GM23338 (cell line): Measurements from ENCODE around the gene RBP3.

ENCODE experiments used
- CREB1 ChIP-seq: fragments of 250-450 bp; sonication (Bioruptor Pico); IDR thresholded peaks from 2 replicates; pipeline ENCODE4 v1.5.0; 2020; ENCODE audit warnings: low read depth, mild to moderate bottlenecking, moderate library complexity
- CTCF ChIP-seq, 2 experiments: fragments of 200-600 bp in 1 of 2; sonication (generic) in 1 of 2; conservative IDR thresholded peaks; 2 replicates each; pipeline versions ENCODE4 v1.5.1 to v1.6.1; 2016 to 2017; ENCODE audit warnings: antibody characterized with exemption in 2 of 2, low read depth in 2 of 2, mild to moderate bottlenecking in 2 of 2, moderate library complexity in 1 of 2
- ETS1 ChIP-seq: IDR thresholded peaks from 2 replicates; pipeline ENCODE4 v1.6.1; 2016; ENCODE audit warnings: antibody characterized with exemption
- EZH2 ChIP-seq: fragments of 200-600 bp; sonication (generic); IDR thresholded peaks from one replicate; pipeline ENCODE4 v1.8.0; 2017; ENCODE audit warnings: antibody characterized with exemption, mild to moderate bottlenecking, low read depth; ENCODE audit not compliant: unreplicated experiment
- EZH2phosphoT487 ChIP-seq: fragments of 200-600 bp; sonication (generic); IDR thresholded peaks from one replicate; pipeline ENCODE4 v1.8.1; 2018; ENCODE audit warnings: antibody characterized with exemption; ENCODE audit not compliant: unreplicated experiment
- JUNB ChIP-seq: IDR thresholded peaks from one replicate; pipeline ENCODE4 v1.6.1; 2016; ENCODE audit warnings: antibody characterized with exemption; ENCODE audit not compliant: unreplicated experiment
- NANOG ChIP-seq: IDR thresholded peaks from 2 replicates; pipeline ENCODE4 v1.6.1; 2016; ENCODE audit warnings: antibody characterized with exemption, borderline replicate concordance
- POLR2AphosphoS5 ChIP-seq: IDR thresholded peaks from 2 replicates; pipeline ENCODE4 v1.6.1; 2016; ENCODE audit warnings: antibody characterized with exemption, low read depth
- REST ChIP-seq: IDR thresholded peaks from one replicate; pipeline ENCODE4 v1.6.1; 2018; ENCODE audit warnings: antibody characterized with exemption; ENCODE audit not compliant: unreplicated experiment
- STAT1 ChIP-seq: IDR thresholded peaks from one replicate; pipeline ENCODE4 v1.6.1; 2016; ENCODE audit warnings: antibody characterized with exemption; ENCODE audit not compliant: unreplicated experiment
- ZNF114 ChIP-seq: fragments of 250-450 bp; sonication (Bioruptor Pico); IDR thresholded peaks from 2 replicates; pipeline ENCODE4 v1.5.0; 2020; ENCODE audit warnings: mild to moderate bottlenecking, moderate library complexity
- ZNF331 ChIP-seq: fragments of 250-450 bp; sonication (Bioruptor Pico); IDR thresholded peaks from 2 replicates; pipeline ENCODE4 v1.5.0; 2020; ENCODE audit warnings: low read depth, mild to moderate bottlenecking, moderate library complexity

GRCh38 chr10:47326306-47326926 is 21.7 kb upstream of the RBP3 start:
- TF ChIP-seq REST (no peak), CTCF (conservative IDR thresholded peaks at IDR 0.05; ENCODE audit: low read depth in 2 of 2) (no peak), EZH2 (no peak), EZH2phosphoT487 (no peak), POLR2AphosphoS5 (no peak), CREB1 (CRISPR knock-in tag) (no peak), ZNF114 (no peak), JUNB (no peak), ZNF331 (CRISPR knock-in tag) (no peak), STAT1 (no peak), NANOG (no peak), ETS1 (no peak)
